Panc1 (cell line): Measurements from ENCODE around the gene SHISAL1. TPM values are rescaled to one million over a fixed set of nuclear protein-coding genes. Genes with fewer than 3 reads are reported as not detected.

Source experiments
- ATAC-seq: fragments of 200-7000 bp; cut with Tn5 transposase; 2 replicates; pipeline ENCODE4 v1.9.1; 2020; ENCODE audit warnings: mild to moderate bottlenecking, moderate library complexity
- BruUV-seq: library from RNA; stranded (reverse); fragments of 400-500 nt; replicated peaks from 2 replicates; lab custom pipeline; 2021; lab: Mats Ljungman, UMichigan
- CTCF ChIA-PET: fragments of 300-600 bp; sonication (Branson Sonifier 250); formaldehyde crosslinking; loops from one replicate; lab custom pipeline; 2022; ENCODE audit warnings: antibody characterized with exemption; lab: Charles Lee
- POLR2A ChIA-PET: fragments of 300-600 bp; sonication (Branson Sonifier 250); formaldehyde crosslinking; loops from one replicate; lab custom pipeline; 2022; ENCODE audit warnings: antibody characterized with exemption; lab: Charles Lee
- DNase-seq: peaks from one replicate; pipeline ENCODE4 v3.0.0-alpha.2; 2010; ENCODE audit warnings: low read depth, low spot score
- H3K27ac ChIP-seq: 2 replicates; pipeline ENCODE4 v1.5.1; 2011; ENCODE audit warnings: mild to moderate bottlenecking, low read length, inconsistent platforms
- H3K27me3 ChIP-seq: fragments of 200-500 bp; sonication (Bioruptor generic); 2 replicates; pipeline ENCODE4 v1.6.0; 2014; ENCODE audit warnings: low read length, inconsistent platforms; ENCODE audit not compliant: control insufficient read depth, insufficient read depth
- H3K36me3 ChIP-seq: fragments of 200-500 bp; sonication (Bioruptor generic); 2 replicates; pipeline ENCODE4 v1.5.1; 2014; ENCODE audit warnings: inconsistent platforms, mild to moderate bottlenecking, low read length, moderate library complexity; ENCODE audit not compliant: control insufficient read depth, insufficient read depth
- H3K4me1 ChIP-seq: 2 replicates; pipeline ENCODE4 v1.5.1; 2011; ENCODE audit warnings: inconsistent platforms, mild to moderate bottlenecking, low read length, moderate library complexity; ENCODE audit not compliant: control insufficient read depth, insufficient read depth
- H3K4me3 ChIP-seq, 2 experiments: 2 replicates each; pipeline ENCODE4 v1.5.1; 2011 to 2012; ENCODE audit warnings: low read depth in 2 of 2, low read length in 2 of 2, mild to moderate bottlenecking in 2 of 2, inconsistent platforms in 1 of 2, moderate library complexity in 1 of 2
- H3K9me3 ChIP-seq: fragments of 200-500 bp; sonication (Bioruptor generic); 2 replicates; pipeline ENCODE4 v1.5.1; 2014; ENCODE audit warnings: low read depth, mild to moderate bottlenecking, inconsistent platforms, low read length, moderate library complexity; ENCODE audit not compliant: control insufficient read depth, insufficient read depth
- CTCF ChIP-seq: fragments of 450-650 bp; IDR thresholded peaks from 2 replicates; pipeline ENCODE4 v1.5.1; 2017; ENCODE audit warnings: mild to moderate bottlenecking
- POLR2AphosphoS5 ChIP-seq: IDR thresholded peaks from 2 replicates; pipeline ENCODE4 v1.6.1; 2012; ENCODE audit warnings: mild to moderate bottlenecking, low read depth, low read length, moderate library complexity
- REST ChIP-seq, 2 experiments: IDR thresholded peaks; 2 replicates each; pipeline ENCODE4 v1.6.1; 2011 to 2012; ENCODE audit warnings: low read depth in 2 of 2, control low read depth in 1 of 2, low read length in 1 of 2, mild to moderate bottlenecking in 1 of 2, moderate library complexity in 1 of 2; ENCODE audit not compliant: insufficient read depth in 1 of 2
- SIN3A ChIP-seq: IDR thresholded peaks from 2 replicates; pipeline ENCODE4 v1.6.1; 2012; ENCODE audit warnings: low read depth, mild to moderate bottlenecking, low read length, moderate library complexity, borderline replicate concordance; ENCODE audit not compliant: insufficient read depth
- TCF7L2 ChIP-seq: IDR thresholded peaks from 2 replicates; pipeline ENCODE4 v1.6.1; 2011; ENCODE audit warnings: mild to moderate bottlenecking, low read depth, low read length, inconsistent platforms
- in situ Hi-C: cut with HindIII; loops from 2 replicates; pipeline ENCODE4 v1.10.0; 2016; ENCODE audit warnings: low sequenced_read_pairs, low pct_unique_long_range_greater_than_20kb
- intact Hi-C: fragments of 100-400 bp; cut with micrococcal nuclease; formaldehyde crosslinking; loops from one replicate; pipeline ENCODE4 v1.10.0; 2022; ENCODE audit not compliant: unreplicated experiment
- total RNA-seq: library from RNA; stranded (reverse); gene quantifications from one replicate; pipeline ENCODE4 v1.2.1, GENCODE V29; 2021; ENCODE audit not compliant: unreplicated experiment

SHISAL1 gene
- total RNA-seq, 1 experiment from 2014 or later, result 1.2 TPM

- POLR2A ChIA-PET, result no interaction called here
- no peaks in the 10 kb centered on the region for H3K36me3 ChIP-seq
- CTCF ChIA-PET, result no interaction called here
- BruUV-seq, result no TSS peak
- peaks cover 4% of the 10 kb centered on the region for H3K4me1 ChIP-seq
- H3K9me3 ChIP-seq, result no peaks in the 10 kb centered on the region
- DNase-seq, result no peak
- no peak overlapping the region for H3K4me3 ChIP-seq
- ATAC-seq, result no peak
- in situ Hi-C loops (no loop called here), intact Hi-C loops (loop anchor here (10.0 kb wide), 1 partner anchor 279 kb away; no protein-coding TSS in a partner anchor)
- no peak overlapping the region for H3K27ac ChIP-seq
- TF ChIP-seq POLR2AphosphoS5, result no peak
- no peak for TF ChIP-seq REST (IDR thresholded peaks at IDR 0.05; ENCODE audit: insufficient read depth in 1 of 2, low read depth in 2 of 2, low read length in 1 of 2)
- TF ChIP-seq CTCF, result no peak
- no peak for TF ChIP-seq SIN3A
- no peak for TF ChIP-seq TCF7L2
- H3K27me3 ChIP-seq, result no peaks in the 10 kb centered on the region; the same call in 1 of the 2 replicates
Measured at GRCh38 chr22:44345872-44346271, 33.1 kb upstream of the SHISAL1 start.

- peaks cover 4% of the 10 kb centered on the region for H3K4me1 ChIP-seq
- H3K36me3 ChIP-seq, result no peaks in the 10 kb centered on the region
- H3K9me3 ChIP-seq, result no peaks in the 10 kb centered on the region
- intact Hi-C loops (loop anchor here (10.0 kb wide), 1 partner anchor 280 kb away; no protein-coding TSS in a partner anchor), in situ Hi-C loops (no loop called here)
- POLR2A ChIA-PET, result no interaction called here
- ATAC-seq (no peak), DNase-seq (no peak)
- H3K27me3 ChIP-seq, result no peaks in the 10 kb centered on the region; the same call in 1 of the 2 replicates
- no TSS peak for BruUV-seq
- H3K4me3 ChIP-seq, result no peak overlapping the region
- no peak overlapping the region for H3K27ac ChIP-seq
- CTCF ChIA-PET, result no interaction called here
- TF ChIP-seq POLR2AphosphoS5 (no peak), CTCF (no peak), TCF7L2 (no peak), SIN3A (no peak), REST (IDR thresholded peaks at IDR 0.05; ENCODE audit: insufficient read depth in 1 of 2, low read depth in 2 of 2, low read length in 1 of 2) (no peak)
Measured at GRCh38 chr22:44344407-44344806, 31.7 kb upstream of the SHISAL1 start.
